Tibial nerve (tissue), 3 donors: ENCODE data around the gene HEPN1.

Experiments
- CTCF ChIP-seq, 5 experiments: fragments of 200-600 bp in 3 of 5; fragments of 450-650 bp in 2 of 5; sonication (generic) in 3 of 5; IDR thresholded peaks; one replicate each; pipeline ENCODE4 v1.5.1; 2016 to 2019; ENCODE audit warnings: antibody characterized with exemption in 5 of 5, mild to moderate bottlenecking in 3 of 5, moderate library complexity in 2 of 5
- POLR2A ChIP-seq, 2 donors: fragments of 450-650 bp; IDR thresholded peaks; one replicate each; pipeline ENCODE4 v1.6.1; 2017; ENCODE audit warnings: antibody characterized with exemption in 2 of 2, mild to moderate bottlenecking in 2 of 2, moderate library complexity in 2 of 2

- TF ChIP-seq POLR2A (IDR thresholded peaks at IDR 0.05), result no peak
- no peak for TF ChIP-seq CTCF (IDR thresholded peaks at IDR 0.05)
Observed at GRCh38 chr11:124891373-124891861, 27.6 kb upstream of the HEPN1 start.
